Measurements from ENCODE around the gene NECAB3.

DNA sequence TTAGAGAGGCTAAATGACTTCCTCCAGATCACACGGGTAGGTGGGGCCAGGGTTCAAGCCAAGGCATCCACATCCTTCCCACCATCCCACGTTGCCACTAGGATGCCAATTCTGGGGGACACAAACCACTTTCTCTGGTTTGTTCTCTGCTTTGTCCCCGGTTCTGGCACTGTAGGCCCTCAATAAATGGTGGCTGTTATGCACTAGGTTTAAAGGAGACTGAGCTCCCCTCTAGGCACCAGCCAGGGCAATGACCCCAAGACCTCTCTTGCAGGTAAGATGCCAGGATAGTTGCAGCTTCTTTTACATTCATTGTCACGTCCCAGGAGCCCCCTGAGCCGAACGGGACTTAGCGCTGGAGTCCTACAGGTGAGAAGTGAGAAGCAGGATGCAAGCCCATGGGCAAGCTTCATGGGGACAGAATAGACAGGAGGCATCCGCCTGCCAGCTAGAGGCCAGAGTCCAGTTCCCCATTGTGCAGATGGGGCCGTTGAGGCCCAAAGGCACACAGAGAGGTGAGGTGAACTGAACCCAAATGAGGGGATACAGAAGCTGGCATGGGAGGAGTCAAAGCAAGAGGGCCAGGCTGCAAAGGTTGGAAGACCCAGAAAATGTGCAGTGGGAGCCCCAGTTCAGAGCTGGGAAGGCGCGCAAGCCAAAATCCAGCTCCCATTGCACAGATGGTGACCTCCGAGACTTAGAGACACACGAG is 45.2 kb upstream of the NECAB3 start:
- TF ChIP-seq, protein P1, sequence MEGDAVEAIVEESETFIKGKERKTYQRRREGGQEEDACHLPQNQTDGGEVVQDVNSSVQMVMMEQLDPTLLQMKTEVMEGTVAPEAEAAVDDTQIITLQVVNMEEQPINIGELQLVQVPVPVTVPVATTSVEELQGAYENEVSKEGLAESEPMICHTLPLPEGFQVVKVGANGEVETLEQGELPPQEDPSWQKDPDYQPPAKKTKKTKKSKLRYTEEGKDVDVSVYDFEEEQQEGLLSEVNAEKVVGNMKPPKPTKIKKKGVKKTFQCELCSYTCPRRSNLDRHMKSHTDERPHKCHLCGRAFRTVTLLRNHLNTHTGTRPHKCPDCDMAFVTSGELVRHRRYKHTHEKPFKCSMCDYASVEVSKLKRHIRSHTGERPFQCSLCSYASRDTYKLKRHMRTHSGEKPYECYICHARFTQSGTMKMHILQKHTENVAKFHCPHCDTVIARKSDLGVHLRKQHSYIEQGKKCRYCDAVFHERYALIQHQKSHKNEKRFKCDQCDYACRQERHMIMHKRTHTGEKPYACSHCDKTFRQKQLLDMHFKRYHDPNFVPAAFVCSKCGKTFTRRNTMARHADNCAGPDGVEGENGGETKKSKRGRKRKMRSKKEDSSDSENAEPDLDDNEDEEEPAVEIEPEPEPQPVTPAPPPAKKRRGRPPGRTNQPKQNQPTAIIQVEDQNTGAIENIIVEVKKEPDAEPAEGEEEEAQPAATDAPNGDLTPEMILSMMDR (IDR thresholded peaks at IDR 0.05; ENCODE audit: insufficient read depth, low read depth, low read length), result no peak
- no peak for TF ChIP-seq EZH2 (IDR thresholded peaks at IDR 0.05; ENCODE audit: insufficient read depth, low read length)
